Measurements from ENCODE around the gene DNER.

- TF ChIP-seq CTCF (IDR thresholded peaks at IDR 0.05; ENCODE audit: insufficient read depth, low read length), result no peak
- no peak for TF ChIP-seq POLR2AphosphoS5 (IDR thresholded peaks at IDR 0.05; ENCODE audit: low read depth)
- no peak for TF ChIP-seq GABPA (IDR thresholded peaks at IDR 0.05; ENCODE audit: low read depth)
- TF ChIP-seq REST (IDR thresholded peaks at IDR 0.05; ENCODE audit: insufficient replicate concordance, low read depth), result no peak
- no peak for TF ChIP-seq SPI1 (IDR thresholded peaks at IDR 0.05; ENCODE audit: borderline replicate concordance, low read depth)
Observed at GRCh38 chr2:229640636-229641035, 73.7 kb downstream of the DNER start.
